GM21529 (cell line): ENCODE results near the gene DHX35.

Experiments
- ATAC-seq: cut with Tn5 transposase; IDR thresholded peaks from one replicate; pipeline ENCODE4 v1.9.1; 2021; ENCODE audit not compliant: unreplicated experiment

DHX35 gene

DNA sequence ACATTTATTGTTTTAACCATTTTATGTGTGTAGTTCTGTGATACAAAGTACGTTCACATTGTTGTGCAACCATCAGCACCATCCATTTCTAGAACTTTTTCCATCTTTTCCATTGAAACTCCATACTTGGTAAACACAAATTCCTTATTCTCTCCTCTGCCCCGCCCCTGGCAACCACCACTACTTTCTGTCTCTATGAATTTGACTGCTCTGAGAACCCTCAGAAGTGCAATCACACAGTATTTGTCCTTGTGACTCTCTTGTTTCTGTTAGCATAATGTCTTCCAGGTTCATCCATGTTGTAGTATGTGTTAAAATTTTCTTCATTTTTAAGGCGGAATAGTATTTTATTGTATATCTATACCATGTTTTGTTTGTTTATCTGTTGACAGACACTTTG, 56.9 kb downstream of the DHX35 start:
- ATAC-seq = no peak

DNA sequence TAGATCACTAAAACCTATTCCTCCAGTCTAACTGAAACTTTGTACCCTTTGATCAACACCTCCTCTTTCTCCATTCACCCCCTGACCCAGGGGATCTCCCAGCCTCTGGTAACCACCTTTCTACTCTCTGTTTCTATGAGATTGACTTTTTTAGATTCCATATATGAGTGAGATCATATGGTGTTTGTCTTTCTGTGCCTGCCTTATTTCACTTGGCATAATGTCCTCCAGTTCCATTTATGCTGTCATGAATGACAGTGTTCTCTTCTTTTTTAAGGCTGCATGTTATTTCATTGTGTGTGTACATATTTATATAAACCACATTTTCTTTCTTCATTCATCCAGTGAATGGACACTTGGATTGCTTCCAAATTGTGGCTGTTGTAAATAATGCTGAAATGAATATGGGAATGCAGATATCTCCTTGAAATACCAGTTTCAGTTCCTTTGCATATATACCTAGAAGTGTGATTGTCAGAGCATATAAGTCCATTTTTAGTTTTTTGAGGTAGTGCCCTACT, 57.7 kb downstream of the DHX35 start:
- peak; percentile 77 for ATAC-seq

- ATAC-seq = peak; percentile 52
These were observed 59.6 kb downstream of the DHX35 start for GRCh38 chr20:39021748-39022147.

DNA sequence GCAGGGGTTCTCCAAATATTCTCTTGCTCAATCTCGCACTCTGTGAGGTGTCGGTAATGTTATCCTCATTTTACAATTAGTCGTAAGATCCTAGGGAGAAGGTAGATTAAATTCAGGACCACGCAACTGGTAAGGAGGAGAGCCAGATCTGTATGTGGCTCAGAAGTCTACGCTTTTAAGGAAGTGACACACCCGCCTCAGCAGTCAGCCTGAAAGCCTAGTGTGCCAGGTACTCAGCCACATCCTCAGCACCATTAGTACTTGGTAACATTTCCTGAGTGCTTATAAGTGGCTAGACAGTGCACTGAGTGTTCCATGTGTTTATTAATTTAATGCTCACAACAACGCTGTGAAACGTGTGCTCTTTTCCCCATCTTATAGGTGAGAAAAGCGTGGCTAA, 63.7 kb downstream of the DHX35 start:
- no peak for ATAC-seq

GRCh38 chr20:39029364-39029763, 67.2 kb downstream of the DHX35 start:
- ATAC-seq = no peak

- ATAC-seq = no peak
These were observed 70.9 kb downstream of the DHX35 start for GRCh38 chr20:39032997-39033396.

DNA sequence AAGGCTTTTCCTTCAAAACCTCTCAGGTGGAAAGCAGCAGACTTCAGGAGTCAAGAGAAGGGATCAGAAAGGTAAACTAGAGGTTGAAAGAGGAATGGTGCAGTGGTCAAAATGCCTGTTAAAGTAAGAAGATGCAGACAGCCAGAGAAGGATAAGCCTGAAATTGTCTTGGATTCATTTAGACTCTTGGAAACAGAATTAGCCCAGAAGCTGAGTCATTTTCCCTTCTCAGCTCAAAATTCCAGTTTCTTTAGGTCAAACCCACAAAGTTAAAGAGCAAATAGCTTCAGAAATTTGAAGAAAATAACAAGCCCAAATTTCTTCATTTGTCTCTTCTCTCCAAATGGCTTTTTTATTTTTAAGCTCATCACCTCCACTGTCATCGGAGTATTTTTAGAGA, 73.9 kb downstream of the DHX35 start:
- no peak for ATAC-seq

DNA sequence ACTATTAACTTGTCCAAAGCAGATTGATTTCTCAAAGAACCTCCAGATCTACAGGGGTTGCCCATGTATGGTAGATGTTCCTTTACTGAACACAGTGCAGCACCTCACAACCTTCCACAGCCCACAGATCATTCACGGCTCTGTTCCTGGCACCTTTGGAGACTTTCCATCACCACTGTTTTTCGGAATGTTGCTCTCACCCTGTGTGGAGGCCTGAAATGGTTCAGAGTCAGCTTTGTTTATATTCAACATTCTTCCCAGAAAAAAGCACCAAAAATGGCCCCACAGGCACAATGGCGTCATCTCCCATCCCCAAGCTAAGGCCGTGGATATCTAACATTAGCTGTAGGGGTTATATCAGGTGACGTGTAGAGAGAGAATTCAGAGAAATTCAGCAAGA, 74.7 kb downstream of the DHX35 start:
- no peak for ATAC-seq

DNA sequence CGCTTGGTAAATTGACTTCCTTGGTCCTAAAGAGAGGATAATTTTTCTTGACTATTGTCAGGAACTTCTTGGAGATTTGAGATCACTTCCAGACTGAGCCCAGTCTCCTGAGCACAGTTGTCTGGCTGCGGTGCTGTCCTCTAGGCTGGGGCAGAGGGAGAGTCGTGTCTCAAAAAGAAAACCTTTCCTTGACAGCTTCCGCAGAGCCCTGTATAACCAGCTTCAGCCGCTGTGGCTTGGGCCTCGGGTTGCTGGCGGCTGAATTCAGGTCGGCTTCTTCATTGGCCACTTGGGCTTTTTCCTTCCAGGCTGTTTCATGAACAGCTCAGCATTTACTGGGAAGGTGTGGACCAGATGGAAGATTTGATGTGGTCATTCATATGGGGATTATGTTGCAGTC, 75.9 kb downstream of the DHX35 start:
- ATAC-seq = no peak

- ATAC-seq = no peak
These were observed 76.4 kb downstream of the DHX35 start for GRCh38 chr20:39038495-39038894.

- no peak for ATAC-seq
These were observed 77.1 kb downstream of the DHX35 start for GRCh38 chr20:39039261-39039660.

DNA sequence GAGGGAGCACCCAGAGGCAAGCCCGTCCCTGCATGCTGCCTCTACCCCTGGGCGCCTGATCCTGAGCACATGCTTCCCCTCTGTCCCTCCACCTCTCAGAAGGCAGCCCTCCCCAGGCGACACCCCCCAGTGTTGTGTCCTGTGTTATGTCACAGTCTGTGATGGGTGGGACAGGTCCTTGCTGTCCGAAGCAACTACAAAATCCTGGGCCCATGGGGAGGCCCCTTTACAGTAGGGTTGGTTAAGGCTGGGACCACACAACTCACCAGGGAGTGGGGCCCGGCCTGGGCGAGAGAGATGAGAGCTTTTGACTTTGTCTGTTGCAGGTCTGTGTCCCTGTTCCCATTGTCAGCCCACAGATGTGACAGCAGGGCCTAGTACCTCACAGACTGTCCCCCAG, 78.0 kb downstream of the DHX35 start:
- no peak for ATAC-seq

DNA sequence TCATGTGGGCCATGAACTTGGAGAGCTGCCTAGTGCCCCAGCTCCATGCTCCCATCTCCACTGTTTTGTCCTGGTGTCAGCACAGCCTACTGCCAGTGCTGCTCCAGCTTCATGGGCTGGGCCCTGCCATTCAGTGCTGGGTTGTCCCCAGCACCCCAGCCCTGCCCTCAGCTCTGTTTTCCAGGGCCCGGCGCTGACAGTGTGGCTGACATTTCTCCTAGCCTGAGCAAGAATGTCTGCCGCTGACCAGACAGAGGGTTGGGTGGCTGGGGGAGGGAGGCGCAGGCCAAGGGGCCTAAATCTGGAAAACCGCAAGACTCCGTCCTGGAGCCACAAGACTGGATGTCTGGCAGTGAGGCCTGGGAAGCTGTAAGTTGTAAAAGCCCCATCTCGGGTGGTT, 78.9 kb downstream of the DHX35 start:
- no peak for ATAC-seq

- no peak for ATAC-seq
These were observed 80.4 kb downstream of the DHX35 start for GRCh38 chr20:39042279-39043150.

- ATAC-seq = no peak
These were observed 82.4 kb downstream of the DHX35 start for GRCh38 chr20:39044501-39044900.

DNA sequence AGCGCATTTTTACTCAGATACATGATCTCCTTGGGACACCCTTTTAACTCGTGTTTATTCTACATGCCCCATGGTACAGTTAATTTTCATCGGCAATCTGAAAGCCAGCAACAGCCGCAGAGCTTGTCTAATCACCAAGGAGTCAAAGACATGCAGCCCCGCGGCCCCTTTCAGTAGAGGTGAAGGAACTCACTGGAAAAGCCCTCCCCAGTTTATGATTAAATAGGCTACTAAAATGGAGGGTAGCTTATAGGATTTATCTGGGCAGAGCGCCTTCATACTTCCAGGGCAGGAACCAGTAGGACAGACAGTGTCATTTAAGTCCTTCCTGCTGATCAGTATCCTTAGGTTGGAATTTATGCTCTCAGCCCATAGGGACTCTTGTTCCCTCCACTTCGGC, 83.5 kb downstream of the DHX35 start:
- no peak for ATAC-seq

- no peak for ATAC-seq
These were observed 85.4 kb downstream of the DHX35 start for GRCh38 chr20:39047417-39047985.

- peak; percentile 76 for ATAC-seq
These were observed 86.0 kb downstream of the DHX35 start for GRCh38 chr20:39048000-39048696.

DNA sequence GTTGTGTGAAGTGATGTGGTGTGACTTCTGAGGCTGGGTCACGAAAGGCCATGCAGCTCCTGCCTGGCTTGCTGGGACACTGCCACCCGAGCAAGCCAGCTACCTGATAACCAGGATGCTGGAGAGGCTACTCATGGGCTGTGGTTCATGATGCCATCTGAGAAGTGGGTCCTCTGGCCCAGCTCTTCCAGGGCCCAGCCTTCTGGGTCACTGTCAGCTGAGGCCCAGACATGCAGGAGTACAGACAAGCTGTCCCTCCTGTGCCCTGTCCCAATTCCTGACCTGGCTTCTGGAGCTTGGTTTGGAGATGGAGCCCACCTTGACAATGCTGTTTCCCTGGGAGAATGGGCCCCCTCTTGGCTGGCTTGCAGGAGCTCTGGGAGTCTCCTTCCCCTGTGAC, 87.0 kb downstream of the DHX35 start:
- no peak for ATAC-seq

GRCh38 chr20:39049684-39050554, 87.8 kb downstream of the DHX35 start:
- ATAC-seq = peak; percentile 79

DNA sequence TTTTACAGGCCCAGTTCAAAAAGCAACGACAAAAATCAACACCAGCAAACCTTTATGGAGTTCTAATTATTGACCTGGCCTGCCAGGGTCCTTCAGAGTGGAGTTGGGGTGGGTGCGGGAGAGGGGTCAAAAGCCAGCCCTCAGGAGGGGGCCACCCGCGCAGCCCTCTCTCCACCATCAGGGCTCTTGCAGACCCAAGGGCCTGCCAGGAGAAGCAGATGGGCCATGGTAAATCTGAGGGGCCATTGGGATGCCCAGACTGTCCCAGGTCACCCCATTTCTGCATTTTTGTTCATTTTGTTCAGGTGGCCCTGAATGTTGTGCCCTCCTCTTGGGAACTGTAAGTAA, 88.4 kb downstream of the DHX35 start:
- no peak for ATAC-seq
